ENCODE results near the gene KIF26B.

The KIF26B gene

DNA sequence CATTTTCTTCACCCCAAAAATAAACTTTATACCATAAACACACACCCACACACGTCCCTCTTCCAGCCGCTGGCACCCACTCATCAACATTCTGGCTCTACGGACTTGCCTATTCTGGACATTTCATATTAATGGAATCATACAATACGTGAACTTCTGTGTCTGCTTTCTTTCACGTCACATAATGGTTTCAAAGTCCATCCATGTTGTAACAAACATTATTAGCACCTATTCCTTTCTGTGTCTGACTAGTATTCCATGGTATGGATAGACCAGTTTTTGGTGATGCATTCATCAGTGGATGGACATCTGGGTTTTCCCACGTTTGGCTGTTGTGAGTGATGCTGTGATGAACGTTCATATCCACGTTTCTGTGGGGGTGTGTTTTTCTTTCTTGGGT is 323.2 kb downstream of the KIF26B start:
- DNase-seq (ENCODE audit: low read depth): no peak
- TF ChIP-seq, protein P1, sequence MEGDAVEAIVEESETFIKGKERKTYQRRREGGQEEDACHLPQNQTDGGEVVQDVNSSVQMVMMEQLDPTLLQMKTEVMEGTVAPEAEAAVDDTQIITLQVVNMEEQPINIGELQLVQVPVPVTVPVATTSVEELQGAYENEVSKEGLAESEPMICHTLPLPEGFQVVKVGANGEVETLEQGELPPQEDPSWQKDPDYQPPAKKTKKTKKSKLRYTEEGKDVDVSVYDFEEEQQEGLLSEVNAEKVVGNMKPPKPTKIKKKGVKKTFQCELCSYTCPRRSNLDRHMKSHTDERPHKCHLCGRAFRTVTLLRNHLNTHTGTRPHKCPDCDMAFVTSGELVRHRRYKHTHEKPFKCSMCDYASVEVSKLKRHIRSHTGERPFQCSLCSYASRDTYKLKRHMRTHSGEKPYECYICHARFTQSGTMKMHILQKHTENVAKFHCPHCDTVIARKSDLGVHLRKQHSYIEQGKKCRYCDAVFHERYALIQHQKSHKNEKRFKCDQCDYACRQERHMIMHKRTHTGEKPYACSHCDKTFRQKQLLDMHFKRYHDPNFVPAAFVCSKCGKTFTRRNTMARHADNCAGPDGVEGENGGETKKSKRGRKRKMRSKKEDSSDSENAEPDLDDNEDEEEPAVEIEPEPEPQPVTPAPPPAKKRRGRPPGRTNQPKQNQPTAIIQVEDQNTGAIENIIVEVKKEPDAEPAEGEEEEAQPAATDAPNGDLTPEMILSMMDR (conservative IDR thresholded peaks at IDR 0.05; ENCODE audit: low read length): no peak
- no peak overlapping the region for H3K4me3 ChIP-seq (ENCODE audit: low read length)

DNA sequence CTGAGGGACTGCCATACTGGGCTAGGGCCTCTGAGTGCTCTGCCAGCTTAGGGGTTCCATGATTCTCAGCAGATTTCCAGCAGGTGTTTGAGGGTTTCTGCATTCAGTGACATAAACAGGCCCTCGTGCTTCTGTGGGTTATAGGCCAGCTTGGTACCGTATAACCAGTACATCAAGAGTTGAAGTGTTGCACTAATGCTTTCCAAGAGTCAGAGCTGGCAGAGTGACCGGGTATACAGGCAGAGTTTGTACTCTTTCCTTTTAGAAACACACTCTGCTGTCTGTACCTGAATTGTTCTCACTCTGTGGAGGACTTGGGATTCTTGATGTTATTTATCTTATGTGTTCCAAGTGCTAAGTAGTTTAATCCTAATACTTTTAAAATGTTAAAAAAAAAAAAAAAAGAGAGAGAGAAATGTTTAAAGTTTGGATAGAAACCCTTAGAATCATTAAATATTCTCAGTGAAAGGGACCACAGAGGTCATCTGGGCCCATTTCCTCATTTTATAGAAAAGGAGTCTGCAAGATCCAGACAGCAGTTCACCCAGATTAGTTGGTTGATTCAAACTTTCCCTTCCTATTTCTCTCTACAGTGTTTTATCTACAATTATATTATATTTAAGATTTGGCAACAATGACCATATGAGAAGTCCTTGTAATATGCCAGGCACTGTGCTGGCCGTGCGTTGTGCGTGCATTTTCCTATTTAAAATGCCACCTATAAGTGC is 325.8 kb downstream of the KIF26B start:
- TF ChIP-seq, protein P1 (conservative IDR thresholded peaks at IDR 0.05; ENCODE audit: low read length): no peak
- H3K4me3 ChIP-seq (ENCODE audit: low read length): no peak overlapping the region
- DNase-seq (ENCODE audit: low read depth): no peak

DNA sequence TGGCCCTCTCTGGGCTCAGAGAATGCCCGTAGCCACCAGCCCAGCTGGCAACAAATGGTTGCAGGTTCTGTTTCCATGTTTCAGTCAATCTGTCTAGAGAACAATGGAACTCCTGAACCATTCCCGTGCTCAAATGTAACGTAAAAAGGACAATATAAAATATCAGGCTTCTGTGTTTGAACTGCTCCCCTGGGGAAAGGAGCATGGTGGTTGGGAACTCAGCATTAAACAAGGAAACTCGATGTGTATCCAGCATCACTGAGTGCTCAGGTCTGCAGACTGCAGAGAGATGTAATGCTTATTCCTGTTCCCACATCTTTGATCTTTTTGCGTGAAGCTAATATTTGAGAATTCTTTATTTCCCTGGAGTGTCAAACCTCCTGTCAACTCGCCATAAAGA is 326.5 kb downstream of the KIF26B start:
- DNase-seq (ENCODE audit: low read depth): no peak
- no peak overlapping the region for H3K4me3 ChIP-seq (ENCODE audit: low read length)
- TF ChIP-seq, protein P1 (conservative IDR thresholded peaks at IDR 0.05; ENCODE audit: low read length): no peak

DNA sequence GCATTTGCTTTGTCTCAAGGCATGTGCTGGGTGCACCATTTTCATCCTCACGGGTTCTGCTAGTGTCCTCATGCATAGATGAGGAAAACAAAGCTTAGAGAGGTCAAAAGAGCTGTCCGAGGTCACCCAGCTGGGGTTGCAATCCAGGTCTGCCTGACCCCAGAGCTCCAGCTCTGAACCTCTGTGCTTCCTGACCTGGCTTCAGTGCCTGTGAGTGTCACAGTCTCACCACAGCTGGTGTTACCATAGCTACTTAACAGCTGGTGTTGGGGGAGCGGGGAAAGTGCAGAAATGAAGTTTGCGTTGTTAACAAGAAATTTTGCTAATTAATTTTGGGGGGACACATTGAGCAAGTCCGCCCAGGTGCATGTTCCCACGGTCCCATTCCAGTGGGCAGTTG is 328.5 kb downstream of the KIF26B start:
- no peak overlapping the region for H3K4me3 ChIP-seq (ENCODE audit: low read length)
- no peak for DNase-seq (ENCODE audit: low read depth)
- TF ChIP-seq, protein P1 (conservative IDR thresholded peaks at IDR 0.05; ENCODE audit: low read length): no peak

DNA sequence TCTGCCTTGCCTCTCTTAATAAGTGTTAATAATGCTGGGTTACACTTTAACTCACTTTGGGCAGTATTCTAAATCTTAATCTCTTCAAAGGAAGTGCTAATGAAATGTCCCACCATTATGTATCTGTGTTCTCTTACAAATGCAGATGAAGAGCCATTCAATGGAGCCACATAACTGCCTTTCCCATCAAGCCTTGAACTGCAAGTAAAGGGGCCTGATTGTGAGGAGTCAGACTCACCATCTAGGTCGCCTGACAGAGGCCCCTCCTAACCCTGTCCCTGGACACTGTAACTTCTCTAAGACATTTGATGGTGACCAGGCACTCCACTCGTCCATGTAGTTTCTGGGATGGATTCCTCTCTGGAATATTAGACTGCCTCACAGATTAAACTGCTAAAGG is 329.4 kb downstream of the KIF26B start:
- no peak for DNase-seq (ENCODE audit: low read depth)
- H3K4me3 ChIP-seq (ENCODE audit: low read length): no peak overlapping the region
- TF ChIP-seq, protein P1 (conservative IDR thresholded peaks at IDR 0.05; ENCODE audit: low read length): no peak

DNA sequence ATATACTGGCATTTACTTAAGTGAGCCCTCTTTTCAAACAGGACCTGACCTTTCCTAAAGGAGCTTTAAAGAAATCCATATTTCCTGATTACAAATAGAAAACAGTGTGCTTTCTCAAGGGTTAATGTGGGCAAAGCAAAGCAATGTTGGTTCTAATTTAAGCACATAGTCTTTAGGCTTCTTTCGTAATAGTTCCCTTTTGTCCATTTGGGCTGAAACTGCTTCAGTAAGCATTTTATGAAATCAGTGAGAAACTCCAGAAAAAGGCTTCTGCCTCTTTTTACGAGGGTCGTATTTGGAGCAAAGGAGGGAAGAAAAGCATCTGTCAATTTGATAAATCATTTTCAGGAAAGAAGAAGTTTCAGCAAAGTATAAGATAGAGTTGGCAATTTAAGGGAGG is 331.2 kb downstream of the KIF26B start:
- TF ChIP-seq, protein P1 (conservative IDR thresholded peaks at IDR 0.05; ENCODE audit: low read length): no peak
- no peak overlapping the region for H3K4me3 ChIP-seq (ENCODE audit: low read length)
- no peak for DNase-seq (ENCODE audit: low read depth)

DNA sequence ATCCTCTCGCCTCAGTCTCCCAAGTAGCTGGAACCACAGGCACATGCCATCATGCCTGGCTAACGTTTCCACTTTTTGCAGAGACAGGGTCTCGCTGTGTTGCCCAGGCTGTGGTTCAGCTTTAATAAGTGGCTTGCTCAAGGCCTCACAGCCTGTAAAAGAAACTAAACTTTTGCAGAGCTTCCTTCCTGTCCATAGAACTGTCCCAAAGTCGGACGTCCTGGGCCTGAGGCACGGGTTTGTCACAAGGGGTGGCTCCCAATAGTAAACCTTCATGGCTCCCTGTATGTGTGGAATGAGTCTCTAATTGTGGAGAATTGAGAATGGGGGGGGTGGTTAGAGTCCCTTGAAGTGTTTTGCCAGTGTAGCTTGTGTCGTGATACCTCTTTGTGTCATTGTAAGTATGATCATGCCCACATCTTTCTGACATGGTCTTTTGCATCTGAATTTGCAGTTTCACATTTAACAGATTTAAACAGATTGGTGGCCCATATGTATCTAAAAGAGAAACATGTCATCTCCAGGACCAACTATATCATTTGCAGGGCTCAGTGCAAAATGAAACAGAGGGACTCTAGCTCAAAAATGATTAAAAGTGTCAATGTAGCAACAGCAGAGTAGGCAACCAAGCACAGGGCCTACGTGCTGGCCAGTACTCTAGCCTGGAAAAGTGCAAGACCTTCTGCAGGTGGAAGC is 332.1 kb downstream of the KIF26B start:
- H3K4me3 ChIP-seq (ENCODE audit: low read length): no peak overlapping the region
- DNase-seq (ENCODE audit: low read depth): no peak
- TF ChIP-seq, protein P1 (conservative IDR thresholded peaks at IDR 0.05; ENCODE audit: low read length): no peak

Measured in AG10803 (cell line).